ENCODE data around the gene SPESP1. TPM values are rescaled to one million over a fixed set of nuclear protein-coding genes. Genes with fewer than 3 reads are reported as not detected.
"Not testable (repeated sequence)": the region's sequence is repeated elsewhere in the genome, so short reads cannot be mapped to it uniquely, and the experiment has no call there.

SPESP1 gene
- total RNA-seq, 1 donor from 2014 or later: 1.0 TPM

GRCh38 chr15:68962465-68962864 lies 32.1 kb downstream of the SPESP1 start:
- intact Hi-C loops (cut with micrococcal nuclease): no loop called here

GRCh38 chr15:68963719-68964118 lies 33.4 kb downstream of the SPESP1 start:
- intact Hi-C loops (cut with micrococcal nuclease): not testable (repeated sequence)

GRCh38 chr15:68966996-68967395 lies 36.7 kb downstream of the SPESP1 start:
- intact Hi-C loops (cut with micrococcal nuclease): no loop called here

GRCh38 chr15:68967948-68968347 lies 37.6 kb downstream of the SPESP1 start:
- intact Hi-C loops (cut with micrococcal nuclease): no loop called here

- intact Hi-C loops (cut with micrococcal nuclease): no loop called here
These were observed 39.0 kb downstream of the SPESP1 start for GRCh38 chr15:68969298-68969697.

GRCh38 chr15:68972201-68973065 lies 42.1 kb downstream of the SPESP1 start:
- intact Hi-C loops (cut with micrococcal nuclease): no loop called here

GRCh38 chr15:68975651-68976160 lies 45.4 kb downstream of the SPESP1 start:
- intact Hi-C loops (cut with micrococcal nuclease): not testable (repeated sequence)

GRCh38 chr15:68977426-68977825 lies 47.1 kb downstream of the SPESP1 start:
- intact Hi-C loops (cut with micrococcal nuclease): not testable (repeated sequence)

GRCh38 chr15:68979006-68979405 lies 48.7 kb downstream of the SPESP1 start:
- intact Hi-C loops (cut with micrococcal nuclease): no loop called here

GRCh38 chr15:68979816-68980215 lies 49.5 kb downstream of the SPESP1 start:
- intact Hi-C loops (cut with micrococcal nuclease): no loop called here

- intact Hi-C loops (cut with micrococcal nuclease): no loop called here
These were observed 50.5 kb downstream of the SPESP1 start for GRCh38 chr15:68980786-68981185.

- intact Hi-C loops (cut with micrococcal nuclease): no loop called here
These were observed 51.6 kb downstream of the SPESP1 start for GRCh38 chr15:68981941-68982340.

GRCh38 chr15:68982976-68983563 lies 52.7 kb downstream of the SPESP1 start:
- intact Hi-C loops (cut with micrococcal nuclease): no loop called here

GRCh38 chr15:68983961-68984481 lies 53.7 kb downstream of the SPESP1 start:
- intact Hi-C loops (cut with micrococcal nuclease): no loop called here

- intact Hi-C loops (cut with micrococcal nuclease): no loop called here
These were observed 54.3 kb downstream of the SPESP1 start for GRCh38 chr15:68984586-68984985.

- intact Hi-C loops (cut with micrococcal nuclease): no loop called here
These were observed 55.1 kb downstream of the SPESP1 start for GRCh38 chr15:68985361-68985891.

GRCh38 chr15:68986322-68986721 lies 56.0 kb downstream of the SPESP1 start:
- intact Hi-C loops (cut with micrococcal nuclease): no loop called here

GRCh38 chr15:68987120-68987519 lies 56.8 kb downstream of the SPESP1 start:
- intact Hi-C loops (cut with micrococcal nuclease): no loop called here

- intact Hi-C loops (cut with micrococcal nuclease): no loop called here
These were observed 57.4 kb downstream of the SPESP1 start for GRCh38 chr15:68987676-68988075.

- intact Hi-C loops (cut with micrococcal nuclease): no loop called here
These were observed 59.4 kb downstream of the SPESP1 start for GRCh38 chr15:68989541-68990230.

- intact Hi-C loops (cut with micrococcal nuclease): no loop called here
These were observed 60.1 kb downstream of the SPESP1 start for GRCh38 chr15:68990231-68990991.
